HEK293 (cell line): ENCODE measurements around the gene CTCF.
A peak's percentile ranks its signal among the peaks of the same experiment; 100 is the strongest.

Experiments
- CTCF ChIA-PET: fragments of 350-600 bp; formaldehyde crosslinking; extraction: SDS; loops from one replicate; lab custom pipeline; 2021; ENCODE audit warnings: antibody characterized with exemption; lab: Yijun Ruan, JAX
- POLR2A ChIA-PET: fragments of 300-600 bp; formaldehyde crosslinking; extraction: SDS; loops from one replicate; lab custom pipeline; 2020; ENCODE audit warnings: antibody characterized with exemption, inconsistent platforms; lab: Yijun Ruan, JAX
- H3K27ac ChIP-seq: fragments of 200-500 bp; sonication (Bioruptor generic); 2 replicates; pipeline ENCODE4 v1.5.1; 2014; ENCODE audit warnings: low read depth, low read length, control low read depth, inconsistent platforms; ENCODE audit errors: extremely low read depth
- H3K36me3 ChIP-seq, 2 experiments: fragments of 200-500 bp in 1 of 2; sonication (Bioruptor generic) in 1 of 2; 1 replicate in 1 of 2; 2 replicates in 1 of 2; pipeline ENCODE4 v1.5.1; 2014 to 2017; ENCODE audit warnings: inconsistent platforms in 2 of 2, low read length in 2 of 2; ENCODE audit not compliant: control insufficient read depth in 2 of 2, insufficient read depth in 1 of 2
- H3K4me1 ChIP-seq: fragments of 200-500 bp; sonication (Bioruptor generic); 2 replicates; pipeline ENCODE4 v1.5.1; 2014; ENCODE audit warnings: mild to moderate bottlenecking, low read length, inconsistent platforms; ENCODE audit not compliant: control insufficient read depth, insufficient read depth
- H3K4me3 ChIP-seq: 2 replicates; pipeline ENCODE4 v1.5.1; 2011; ENCODE audit warnings: low read depth, mild to moderate bottlenecking, control low read depth, low read length, moderate library complexity
- H3K9me3 ChIP-seq: fragments of 200-500 bp; sonication (Bioruptor generic); 2 replicates; pipeline ENCODE4 v1.5.1; 2014; ENCODE audit warnings: low read depth, low read length, inconsistent platforms; ENCODE audit not compliant: control insufficient read depth, insufficient read depth
- HOXD13 ChIP-seq: sonication (generic); formaldehyde crosslinking; IDR thresholded peaks from 2 replicates; pipeline ENCODE4 v1.8.0; 2022; ENCODE audit warnings: missing genetic modification reagents, borderline replicate concordance
- KLF16 ChIP-seq: fragments of 450-650 bp; formaldehyde crosslinking; IDR thresholded peaks from 2 replicates; pipeline ENCODE4 v1.5.1; 2017; ENCODE audit warnings: missing biosample characterization, missing genetic modification characterization
- KLF7 ChIP-seq: fragments of 450-650 bp; formaldehyde crosslinking; IDR thresholded peaks from 2 replicates; pipeline ENCODE4 v1.5.1; 2016; ENCODE audit warnings: missing biosample characterization, missing genetic modification characterization, borderline replicate concordance
- TCF7L2 ChIP-seq: IDR thresholded peaks from 2 replicates; pipeline ENCODE4 v1.6.1; 2011; ENCODE audit warnings: low read depth, mild to moderate bottlenecking, inconsistent platforms, low read length, moderate library complexity, borderline replicate concordance
- WT1 ChIP-seq: fragments of 450-650 bp; formaldehyde crosslinking; IDR thresholded peaks from 2 replicates; pipeline ENCODE4 v1.5.1; 2016; ENCODE audit warnings: missing biosample characterization, missing genetic modification characterization
- YY2 ChIP-seq: fragments of 450-650 bp; formaldehyde crosslinking; IDR thresholded peaks from 2 replicates; pipeline ENCODE4 v1.5.1; 2016; ENCODE audit warnings: missing biosample characterization, missing genetic modification characterization
- ZBTB20 ChIP-seq: fragments of 450-650 bp; formaldehyde crosslinking; IDR thresholded peaks from 2 replicates; pipeline ENCODE4 v1.5.1; 2016; ENCODE audit warnings: missing biosample characterization, missing genetic modification characterization
- ZBTB44 ChIP-seq: fragments of 450-650 bp; IDR thresholded peaks from 2 replicates; pipeline ENCODE4 v1.5.1; 2018; ENCODE audit warnings: missing biosample characterization, mild to moderate bottlenecking, missing genetic modification characterization
- ZBTB48 ChIP-seq: fragments of 450-650 bp; formaldehyde crosslinking; IDR thresholded peaks from 2 replicates; pipeline ENCODE4 v1.5.1; 2016; ENCODE audit warnings: missing biosample characterization, missing genetic modification characterization
- ZEB2 ChIP-seq: fragments of 450-650 bp; formaldehyde crosslinking; IDR thresholded peaks from 2 replicates; pipeline ENCODE4 v1.5.1; 2016; ENCODE audit warnings: missing biosample characterization, missing genetic modification characterization
- ZNF133 ChIP-seq: fragments of 450-650 bp; formaldehyde crosslinking; IDR thresholded peaks from 2 replicates; pipeline ENCODE4 v1.5.1; 2016; ENCODE audit warnings: missing biosample characterization, missing genetic modification characterization
- ZNF157 ChIP-seq: fragments of 450-650 bp; formaldehyde crosslinking; IDR thresholded peaks from 2 replicates; pipeline ENCODE4 v1.5.1; 2016; ENCODE audit warnings: missing biosample characterization, missing genetic modification characterization
- ZNF335 ChIP-seq: fragments of 450-650 bp; formaldehyde crosslinking; conservative IDR thresholded peaks from 2 replicates; pipeline ENCODE4 v1.5.1; 2016; ENCODE audit warnings: missing biosample characterization, missing genetic modification characterization
- ZNF37A ChIP-seq: fragments of 450-650 bp; IDR thresholded peaks from 2 replicates; pipeline ENCODE4 v1.5.1; 2018; ENCODE audit warnings: missing biosample characterization, missing genetic modification characterization
- ZNF394 ChIP-seq: fragments of 450-650 bp; formaldehyde crosslinking; IDR thresholded peaks from 2 replicates; pipeline ENCODE4 v1.5.1; 2016; ENCODE audit warnings: missing biosample characterization, missing genetic modification characterization, mild to moderate bottlenecking, moderate library complexity, borderline replicate concordance
- ZNF521 ChIP-seq: fragments of 450-650 bp; formaldehyde crosslinking; IDR thresholded peaks from 2 replicates; pipeline ENCODE4 v1.5.1; 2017; ENCODE audit warnings: missing biosample characterization, mild to moderate bottlenecking, missing genetic modification characterization
- ZNF530 ChIP-seq: fragments of 450-650 bp; formaldehyde crosslinking; IDR thresholded peaks from 2 replicates; pipeline ENCODE4 v1.5.1; 2016; ENCODE audit warnings: low read depth, missing biosample characterization, missing genetic modification characterization
- ZNF600 ChIP-seq: fragments of 450-650 bp; formaldehyde crosslinking; IDR thresholded peaks from 2 replicates; pipeline ENCODE4 v1.5.1; 2016; ENCODE audit warnings: missing biosample characterization, missing genetic modification characterization
- ZNF660 ChIP-seq: fragments of 450-650 bp; IDR thresholded peaks from 2 replicates; pipeline ENCODE4 v1.5.1; 2018; ENCODE audit warnings: missing biosample characterization, mild to moderate bottlenecking, missing genetic modification characterization
- ZNF701 ChIP-seq: fragments of 450-650 bp; formaldehyde crosslinking; IDR thresholded peaks from 2 replicates; pipeline ENCODE4 v1.5.1; 2016; ENCODE audit warnings: missing biosample characterization, missing genetic modification characterization
- ZNF837 ChIP-seq: fragments of 450-650 bp; formaldehyde crosslinking; IDR thresholded peaks from 2 replicates; pipeline ENCODE4 v1.5.1; 2016; ENCODE audit warnings: missing biosample characterization, missing genetic modification characterization

The CTCF gene

GRCh38 chr16:67641779-67642708 lies 79.7 kb downstream of the CTCF start:
- Histone ChIP-seq H3K4me1 (no peaks in the 10 kb centered on the region), H3K27ac (no peak overlapping the region), H3K36me3 (peaks cover 0 to 28% of the 10 kb centered on the region in 2 experiments), H3K9me3 (no peaks in the 10 kb centered on the region), H3K4me3 (no peak overlapping the region)
- POLR2A ChIA-PET = interaction anchor here (1.2 kb wide), 1 partner anchor 80 kb away, joined by 4 read pairs; the partner anchor contains the start of gene CTCF
- TF ChIP-seq ZBTB20 (no peak), ZNF521 (tag by site-specific recombination) (no peak), YY2 (no peak), HOXD13 (CRISPR knock-in tag) (no peak), ZNF600 (tag by site-specific recombination) (no peak), WT1 (tag by site-specific recombination) (no peak), ZNF394 (tag by site-specific recombination) (no peak), ZNF335 (peak; percentile 22; the same call in 1 of the 2 replicates), ZBTB48 (tag by site-specific recombination) (no peak)
- CTCF ChIA-PET = interaction anchor here (0.9 to 9.9 kb wide), 6 partner anchors 79 to 155 kb away, joined by 3 to 119 read pairs (median 4); no protein-coding TSS in a partner anchor

- Histone ChIP-seq H3K9me3 (no peaks in the 10 kb centered on the region), H3K36me3 (peaks cover 0 to 8% of the 10 kb centered on the region in 2 experiments; a peak in 1 of 3 replicates), H3K4me3 (no peak overlapping the region), H3K27ac (no peak overlapping the region), H3K4me1 (no peaks in the 10 kb centered on the region)
- ChIA-PET CTCF (interaction anchor here (0.6 to 9.9 kb wide), 25 partner anchors 9 to 298 kb away, joined by 3 to 119 read pairs (median 4); partner anchors contain the start of genes ACD, CTCF and RIPOR1), POLR2A (interaction anchor here (0.6 to 2.0 kb wide), 3 partner anchors 82 to 143 kb away, joined by 4 to 13 read pairs (median 10); partner anchors contain the start of gene CTCF)
- TF ChIP-seq ZNF133 (no peak), ZBTB44 (tag by site-specific recombination) (no peak), ZEB2 (tag by site-specific recombination) (no peak), ZNF701 (no peak), ZNF837 (tag by site-specific recombination) (no peak), ZNF530 (tag by site-specific recombination) (no peak), KLF16 (tag by site-specific recombination) (no peak), ZNF37A (no peak), ZNF660 (tag by site-specific recombination) (no peak), ZNF157 (tag by site-specific recombination) (no peak), KLF7 (no peak), TCF7L2 (no peak)
- TF ChIP-seq, all 188 proteins: peak for 0
These were observed 81.7 kb downstream of the CTCF start for GRCh38 chr16:67644038-67644437.
